ENCODE data around the gene UNC79.

UNC79 gene

DNA sequence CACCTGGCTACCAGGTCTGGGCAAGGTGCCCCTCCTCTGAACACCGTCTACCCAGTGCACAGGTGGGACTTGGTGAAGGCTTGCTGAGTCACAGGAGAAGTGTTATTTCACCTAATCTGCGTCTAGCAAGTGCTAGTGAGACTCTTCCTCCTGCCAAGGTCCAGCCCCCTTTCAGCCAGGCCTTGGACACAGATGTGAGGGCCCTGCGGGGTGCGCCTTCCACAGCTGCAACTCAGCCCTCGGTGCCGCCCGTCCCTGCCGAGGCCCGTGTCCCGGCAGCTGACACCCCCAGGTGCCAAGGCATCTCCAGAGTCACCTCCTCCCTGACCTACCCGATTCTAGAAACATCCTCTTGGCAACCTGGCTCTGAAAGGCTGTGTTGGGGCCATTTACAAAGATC lies 302.5 kb downstream of the UNC79 start:
- no peak for DNase-seq

DNA sequence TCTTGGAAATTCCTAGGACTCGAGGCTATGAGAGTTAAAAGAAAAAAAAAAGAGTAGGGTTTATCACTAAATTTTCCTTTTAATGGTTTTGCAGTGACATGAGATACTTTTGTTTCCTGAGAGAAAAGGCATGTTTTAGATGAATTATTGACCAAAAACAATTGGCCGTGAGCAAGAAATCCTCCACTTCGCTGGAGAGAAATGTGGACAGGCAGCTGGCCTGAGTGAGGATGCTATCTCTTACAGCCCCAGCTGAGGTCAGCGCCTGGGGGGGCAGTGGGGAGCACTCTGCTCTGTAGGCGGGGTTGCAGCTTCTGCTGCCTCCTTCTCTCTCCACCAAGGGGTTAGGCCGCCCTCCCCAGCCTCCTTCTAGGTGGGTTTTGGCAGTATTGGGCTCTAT lies 302.9 kb downstream of the UNC79 start:
- DNase-seq, result no peak

DNA sequence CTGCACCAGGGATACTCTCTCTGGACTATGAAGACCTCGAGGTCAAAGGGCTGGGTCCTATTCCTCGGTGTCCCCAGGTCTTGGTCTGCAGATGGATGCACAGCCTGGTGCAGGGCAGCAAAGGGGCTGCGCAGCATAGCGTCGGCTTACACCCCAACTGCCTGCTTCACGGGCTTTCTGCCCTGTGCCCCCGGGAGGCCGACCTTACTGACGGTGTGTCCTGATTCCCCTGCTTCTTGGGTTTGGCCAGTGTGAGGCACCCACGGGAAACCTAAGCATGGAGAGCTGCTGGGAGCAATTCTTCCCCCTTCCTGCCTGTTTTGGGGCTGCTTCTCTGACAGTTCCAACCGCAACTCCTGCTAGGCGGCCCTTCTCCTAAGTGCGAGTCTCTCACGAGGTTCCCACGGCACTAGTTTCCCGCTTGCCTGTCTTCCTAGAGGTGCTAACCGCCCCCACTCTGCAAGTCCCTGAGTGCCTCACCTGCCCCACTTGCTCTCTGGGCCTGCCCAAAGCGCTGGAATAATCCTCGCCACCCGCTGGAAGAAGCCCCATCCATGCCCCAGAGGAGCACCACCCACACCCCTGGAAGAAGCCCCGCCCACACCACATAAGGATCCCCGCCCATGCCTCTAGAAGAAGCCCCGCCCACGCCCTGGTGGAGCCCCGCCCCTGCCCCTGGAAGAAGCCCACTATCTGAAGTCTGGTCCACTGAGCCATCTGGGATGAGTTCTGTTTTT lies 303.5 kb downstream of the UNC79 start:
- no peak for DNase-seq

DNA sequence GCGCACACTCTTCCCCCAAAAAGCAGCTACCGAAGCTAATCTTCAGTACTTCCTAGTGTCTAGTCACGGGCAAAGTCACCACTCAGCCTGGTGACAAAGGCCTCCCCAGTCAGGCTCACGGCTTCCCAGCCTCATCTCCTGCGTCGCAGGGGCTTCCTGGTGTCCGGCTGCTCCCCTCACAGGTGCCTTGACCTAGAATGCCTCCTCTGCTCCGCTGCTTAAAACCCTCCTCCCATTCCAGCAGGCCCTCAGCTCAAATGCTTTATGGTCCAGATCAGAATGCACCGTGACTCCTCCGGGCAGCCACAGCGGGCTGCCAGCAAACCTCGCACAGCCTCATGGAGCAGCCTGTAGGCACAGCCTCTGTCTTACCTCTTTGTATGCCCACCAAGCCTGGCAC lies 304.5 kb downstream of the UNC79 start:
- no peak for DNase-seq

DNA sequence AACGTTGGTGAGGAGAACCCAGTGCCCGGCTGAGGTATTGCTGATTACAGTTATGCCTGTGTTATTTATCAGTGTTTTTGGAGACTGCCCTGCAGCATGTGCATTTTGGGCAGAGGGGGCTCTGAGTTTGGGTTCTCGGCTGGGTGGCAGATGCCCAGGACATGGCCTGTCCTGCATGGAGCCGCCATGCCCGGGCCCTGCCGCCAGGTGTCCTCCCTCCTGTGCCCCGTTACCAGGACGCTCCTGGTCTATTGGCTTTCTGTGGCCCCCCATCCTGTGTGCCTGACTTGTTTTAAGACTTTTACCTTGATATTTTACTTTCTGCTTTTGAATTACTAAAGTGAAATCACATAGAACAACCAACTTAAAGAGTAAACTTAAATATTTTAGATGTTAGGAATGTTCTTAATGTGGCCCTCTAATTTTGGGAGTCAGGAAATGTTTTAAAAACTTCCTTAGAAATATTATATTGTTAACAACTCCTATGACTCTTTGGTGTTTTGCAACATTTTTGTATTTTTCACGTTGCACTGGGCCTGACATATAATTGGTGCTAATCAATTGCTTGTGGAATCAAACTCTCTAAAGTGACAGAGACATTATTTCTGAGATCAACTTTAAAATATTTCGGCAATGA lies 305.8 kb downstream of the UNC79 start:
- DNase-seq, result no peak

DNA sequence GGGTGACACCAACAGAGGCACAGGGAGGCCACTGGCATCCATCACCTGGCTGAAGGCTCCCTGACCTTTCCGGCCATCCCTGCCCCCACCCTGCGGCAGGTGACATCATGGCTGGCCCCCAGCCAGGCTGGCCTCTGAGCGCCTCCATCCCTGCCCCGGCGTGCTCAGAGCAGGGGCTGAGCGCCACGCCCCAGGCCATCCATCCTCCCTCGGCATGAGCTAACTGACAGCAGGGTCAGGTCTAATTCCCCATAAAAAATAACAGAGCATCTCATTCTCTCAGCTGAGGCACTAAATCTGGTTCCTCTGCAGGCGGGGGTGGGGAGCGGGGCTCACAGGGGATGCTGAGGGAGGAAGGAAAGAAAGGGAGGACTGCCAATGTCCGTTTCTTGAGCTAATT lies 306.9 kb downstream of the UNC79 start:
- DNase-seq, result no peak

DNA sequence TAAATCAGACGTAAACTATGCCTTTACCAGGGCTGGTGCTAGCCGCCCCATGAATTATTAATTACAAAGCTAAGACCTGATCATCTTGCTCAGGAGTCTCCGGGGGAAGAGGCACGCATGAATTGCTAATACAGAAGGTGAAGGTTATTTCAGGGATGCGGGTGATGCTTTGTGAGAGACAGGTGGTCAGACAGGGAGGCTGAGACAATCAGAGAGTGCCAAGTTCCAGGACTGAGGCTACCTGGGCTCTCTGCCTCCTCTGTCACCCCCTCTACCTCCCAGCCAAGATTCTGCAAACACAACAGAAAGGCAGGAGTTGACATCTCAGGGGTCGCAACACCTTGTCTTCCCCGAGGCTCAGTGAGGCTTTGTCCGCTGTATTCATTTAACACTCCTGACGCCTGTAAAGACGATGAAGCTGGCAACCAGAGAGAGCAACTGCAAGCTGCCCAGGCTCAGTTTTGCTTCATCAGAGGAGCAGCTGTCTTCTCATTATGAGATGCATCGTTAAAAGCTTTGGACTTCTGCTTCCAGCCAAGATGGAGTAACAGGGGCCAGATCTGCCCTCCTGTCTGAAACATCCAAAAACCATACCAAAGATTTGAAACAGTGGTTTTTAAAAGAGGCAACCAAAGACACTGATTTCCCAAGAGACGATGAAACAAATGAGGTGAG lies 311.0 kb downstream of the UNC79 start:
- DNase-seq, result no peak

DNA sequence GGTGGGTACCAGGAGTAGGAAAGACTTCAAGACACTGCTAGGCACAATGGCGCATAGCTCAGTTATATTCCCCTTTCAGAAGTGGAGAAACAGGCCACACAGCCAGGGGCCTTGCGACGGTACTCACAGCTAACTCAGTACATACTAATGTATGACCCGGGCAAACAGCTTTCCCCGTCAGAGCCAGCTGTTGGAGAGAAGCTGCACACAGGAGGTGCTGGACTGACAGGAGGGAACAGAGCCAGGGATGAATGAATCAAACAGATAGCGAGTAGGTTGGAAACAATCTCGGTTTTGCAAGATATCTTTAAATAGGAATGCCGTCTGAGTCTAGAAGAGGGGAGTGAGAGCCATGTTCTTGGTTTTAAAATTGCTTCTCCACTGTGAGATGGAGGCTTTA lies 312.0 kb downstream of the UNC79 start:
- no peak for DNase-seq

DNA sequence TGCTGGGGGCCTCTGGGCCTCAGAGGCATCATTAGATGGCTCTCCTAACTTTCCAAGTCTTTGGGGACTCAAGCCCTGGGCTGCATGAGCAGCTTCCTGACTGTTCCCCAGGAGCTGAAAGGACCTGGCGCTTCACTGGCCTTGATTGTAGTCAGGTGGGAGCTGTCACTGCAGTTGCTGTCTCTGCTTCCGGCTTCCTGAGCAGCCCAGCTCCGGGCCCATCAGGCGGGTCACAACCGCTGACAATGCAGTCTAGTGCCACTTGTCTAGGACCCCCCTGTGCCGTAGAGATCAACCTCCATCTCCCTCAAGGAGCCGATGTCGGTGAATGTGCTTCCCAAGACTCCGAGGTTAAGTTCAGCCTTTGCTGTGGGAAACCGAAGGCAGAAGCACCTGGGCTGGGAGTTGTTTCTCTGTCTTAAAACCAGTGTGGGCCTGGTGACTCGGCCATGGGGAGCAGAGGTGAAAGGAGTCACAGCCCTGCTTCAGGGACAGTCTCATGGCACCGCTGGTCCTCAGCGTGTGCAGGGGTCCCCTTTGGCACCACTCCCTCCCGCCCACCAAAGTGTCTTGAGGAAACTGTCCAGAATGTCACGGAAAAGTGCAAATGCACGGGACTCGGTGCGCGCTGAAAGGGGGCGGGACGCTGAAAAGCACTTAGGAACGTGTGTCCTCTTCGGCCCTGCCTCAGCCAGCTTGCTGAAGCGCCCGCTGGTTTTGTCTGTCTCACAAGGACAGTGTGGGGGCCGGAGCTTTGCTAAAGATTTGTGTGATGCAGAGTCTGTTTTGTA lies 312.7 kb downstream of the UNC79 start:
- no peak for DNase-seq

DNA sequence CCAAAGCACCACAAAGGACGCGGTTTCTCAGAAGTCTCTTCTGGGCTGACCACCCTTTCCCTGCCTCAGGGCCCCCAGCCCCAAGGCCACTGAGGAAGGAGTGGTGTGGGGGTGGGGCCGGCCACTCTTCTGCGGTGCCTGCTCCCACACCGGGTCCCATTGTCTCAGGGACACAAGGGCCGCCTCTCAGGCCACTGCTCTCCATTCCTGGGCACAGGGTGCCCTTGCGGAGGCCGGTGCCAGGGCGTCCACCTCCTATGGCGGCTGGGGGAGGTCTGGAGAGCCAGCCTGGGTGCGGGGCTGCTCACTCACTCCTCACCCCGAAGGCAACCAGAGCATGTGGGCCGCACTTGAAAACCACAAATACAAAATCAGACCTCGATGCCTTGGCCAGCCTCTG lies 313.4 kb downstream of the UNC79 start:
- DNase-seq, result no peak

DNA sequence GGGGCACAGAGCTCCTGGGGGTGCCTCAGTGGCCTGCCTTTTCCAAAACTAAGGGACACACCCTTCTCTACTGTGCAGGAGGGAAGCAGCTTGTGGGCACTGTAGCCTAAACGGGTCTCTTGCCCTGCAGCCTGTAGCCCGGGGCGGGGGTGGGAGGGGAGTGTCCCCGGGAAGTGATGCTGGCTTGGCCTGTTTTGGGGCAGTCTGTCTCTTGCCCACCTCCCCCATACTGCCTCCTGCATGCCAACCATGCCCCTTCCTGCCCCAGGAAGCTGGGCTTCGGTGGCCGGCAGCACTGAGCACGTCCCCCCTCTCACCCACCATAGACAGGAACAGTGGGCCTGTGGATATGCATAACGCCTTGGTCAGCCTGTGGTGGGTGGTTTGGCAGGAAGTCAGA lies 314.1 kb downstream of the UNC79 start:
- DNase-seq, result no peak

DNA sequence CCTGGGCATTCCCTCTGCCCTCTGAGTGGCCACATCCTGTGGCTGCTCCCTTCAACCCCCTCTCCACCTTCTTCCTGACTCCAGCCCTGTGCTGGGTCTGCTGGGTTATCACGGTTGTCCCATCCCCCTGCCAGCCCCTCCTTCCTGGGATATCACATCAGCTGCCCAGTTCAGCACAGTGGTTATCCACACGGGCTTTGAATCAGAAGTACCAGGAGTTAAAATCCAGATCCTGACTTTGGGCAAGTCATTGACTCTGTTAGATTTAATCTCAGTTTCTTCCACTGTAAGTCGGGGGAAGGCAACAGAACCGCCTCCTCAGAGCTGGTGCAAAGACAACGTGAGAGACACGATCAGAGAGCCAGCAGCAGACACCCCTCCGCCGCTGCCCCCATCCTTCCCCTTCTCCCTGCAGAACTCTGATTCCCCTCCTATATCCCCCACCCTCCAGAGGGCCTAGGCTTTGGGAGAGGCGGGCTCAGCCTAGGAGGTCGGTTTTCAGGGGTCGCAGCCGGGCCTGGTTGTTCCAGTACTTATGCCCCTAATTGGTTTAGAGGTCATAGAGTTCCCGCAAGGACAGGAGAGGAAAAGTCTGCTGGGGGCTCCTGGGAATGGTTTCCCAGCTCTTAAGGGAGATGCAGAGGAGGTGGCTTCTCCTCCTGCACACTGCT lies 315.0 kb downstream of the UNC79 start:
- DNase-seq, result no peak

DNA sequence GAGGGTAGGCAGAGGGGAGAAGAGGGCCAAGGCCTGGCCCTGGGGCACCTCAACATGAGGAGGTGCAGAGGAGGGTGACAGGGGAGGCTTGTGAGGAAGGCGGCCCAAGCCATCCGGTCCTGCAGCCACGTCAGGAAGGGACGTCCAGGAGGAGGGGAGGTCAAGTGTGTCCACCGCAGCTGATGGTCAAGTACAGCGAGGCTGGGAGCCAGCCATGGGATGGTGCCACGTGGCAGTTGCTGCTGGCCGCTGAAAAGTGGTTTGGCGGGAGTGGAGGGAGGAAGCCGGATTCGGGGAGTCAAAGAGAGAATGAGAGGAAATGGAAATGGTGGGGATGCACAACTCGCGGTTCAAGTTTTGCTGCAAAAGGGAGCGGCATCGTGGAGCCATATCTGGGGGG lies 316.4 kb downstream of the UNC79 start:
- DNase-seq, result no peak

DNA sequence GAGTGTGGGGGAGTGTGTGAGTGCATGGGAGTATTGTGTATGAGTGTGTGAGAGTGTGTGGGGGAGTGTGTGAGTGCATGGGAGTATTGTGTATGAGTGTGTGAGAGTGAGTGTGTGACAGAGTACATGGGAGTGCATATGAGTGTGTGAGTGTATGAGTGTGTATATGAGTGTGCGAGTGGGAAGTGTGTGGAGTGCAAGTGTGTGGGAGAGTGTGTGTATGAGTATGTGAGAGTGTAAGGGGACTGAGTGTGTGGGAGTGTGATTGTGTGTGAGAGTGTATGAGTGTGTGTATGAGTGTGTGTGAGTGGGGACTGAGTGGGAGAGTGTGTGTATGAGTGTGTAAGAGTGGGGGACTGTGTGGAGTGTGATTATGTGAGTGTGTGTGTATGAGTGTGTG lies 316.8 kb downstream of the UNC79 start:
- no peak for DNase-seq

DNA sequence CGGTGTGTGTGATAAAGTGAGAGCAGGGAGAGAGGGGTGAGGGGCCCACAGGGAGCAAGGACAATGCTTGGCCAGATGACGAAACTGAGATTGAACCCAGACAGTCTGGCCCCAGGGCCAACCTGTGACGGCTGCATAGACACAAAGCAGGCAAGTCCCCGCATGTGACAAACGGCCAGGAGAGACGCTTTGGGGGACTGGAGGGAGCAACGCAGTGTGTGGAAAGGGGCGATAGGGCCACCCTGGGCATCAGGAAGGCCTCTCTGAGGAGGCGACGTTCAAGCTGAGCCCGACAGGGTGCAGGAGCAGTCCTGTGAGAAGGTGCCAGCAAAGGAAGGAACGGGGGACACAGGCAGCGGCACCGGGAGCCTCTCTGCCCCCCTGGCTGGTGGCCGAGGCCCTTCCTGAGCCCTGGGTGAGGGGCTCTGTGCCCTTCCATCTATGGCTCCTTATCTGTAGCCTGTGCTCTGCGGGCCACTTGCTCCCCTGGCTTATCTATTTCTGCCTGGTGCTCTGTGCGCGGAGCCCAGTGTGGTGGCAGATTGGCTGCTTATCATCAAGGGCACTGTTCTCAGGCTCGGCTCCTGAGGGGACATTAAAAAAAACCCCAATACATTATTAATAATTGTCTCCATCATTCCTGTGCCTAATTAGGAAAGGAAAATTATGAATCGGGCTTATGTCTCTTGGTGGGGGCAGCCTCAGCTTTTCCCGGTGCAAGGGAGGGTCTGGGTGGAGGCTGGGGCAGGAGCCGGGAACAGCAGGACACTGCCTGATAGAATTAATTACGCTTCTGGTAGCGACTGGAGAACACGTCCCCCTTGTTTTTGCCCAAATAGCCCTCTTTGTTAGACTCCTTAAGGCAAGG lies 317.7 kb downstream of the UNC79 start:
- no peak for DNase-seq

DNA sequence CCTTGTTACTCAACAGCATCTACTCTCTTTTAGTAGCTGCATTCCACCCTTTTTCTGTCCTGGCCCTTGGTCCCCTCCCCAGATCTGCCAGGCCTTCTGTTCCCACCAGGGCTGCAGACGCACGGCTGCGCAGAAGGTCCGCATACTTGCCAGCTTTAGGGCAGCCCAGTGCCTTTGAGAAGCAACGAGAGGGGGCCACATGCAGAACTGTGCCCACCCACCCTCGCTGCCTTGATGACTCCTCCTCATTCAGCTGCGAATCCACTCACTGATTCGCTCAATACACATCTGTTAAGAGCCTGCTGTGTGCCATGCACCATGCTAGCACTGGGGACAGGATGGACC lies 318.3 kb downstream of the UNC79 start:
- DNase-seq, result no peak

DNA sequence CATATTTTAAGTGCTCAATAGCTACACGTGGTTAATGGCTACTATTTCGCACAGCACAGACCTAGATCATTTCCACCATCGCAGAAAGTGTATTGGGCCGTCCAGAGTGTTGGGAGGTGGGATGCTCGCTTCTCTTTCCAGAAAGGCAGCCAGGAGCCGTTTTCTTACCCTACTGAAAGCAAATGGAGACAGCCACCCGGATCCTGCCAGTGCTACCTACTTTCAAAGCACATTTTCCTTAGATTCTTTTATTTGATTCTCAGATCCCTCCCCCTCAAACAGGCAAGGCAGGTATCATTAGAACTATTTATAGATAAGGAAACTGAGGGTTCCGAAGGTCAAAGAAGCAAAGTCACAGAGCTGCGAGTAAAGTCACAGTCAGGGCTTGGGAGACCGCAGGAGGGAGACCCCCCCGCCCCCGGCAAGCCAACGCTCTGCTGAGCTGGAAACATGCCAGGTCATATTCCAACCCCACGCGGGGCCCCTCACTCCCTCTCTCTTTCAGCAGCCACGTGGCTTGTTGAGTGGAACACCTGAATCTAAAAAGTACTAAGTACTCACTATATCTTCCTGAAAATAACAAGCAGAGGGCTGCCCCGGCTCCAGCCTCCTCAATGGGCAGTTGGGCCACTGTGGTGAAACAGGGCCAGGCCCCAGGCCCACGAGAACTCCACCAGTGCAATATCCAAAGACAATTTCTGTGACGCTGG lies 321.4 kb downstream of the UNC79 start:
- no peak for DNase-seq

DNA sequence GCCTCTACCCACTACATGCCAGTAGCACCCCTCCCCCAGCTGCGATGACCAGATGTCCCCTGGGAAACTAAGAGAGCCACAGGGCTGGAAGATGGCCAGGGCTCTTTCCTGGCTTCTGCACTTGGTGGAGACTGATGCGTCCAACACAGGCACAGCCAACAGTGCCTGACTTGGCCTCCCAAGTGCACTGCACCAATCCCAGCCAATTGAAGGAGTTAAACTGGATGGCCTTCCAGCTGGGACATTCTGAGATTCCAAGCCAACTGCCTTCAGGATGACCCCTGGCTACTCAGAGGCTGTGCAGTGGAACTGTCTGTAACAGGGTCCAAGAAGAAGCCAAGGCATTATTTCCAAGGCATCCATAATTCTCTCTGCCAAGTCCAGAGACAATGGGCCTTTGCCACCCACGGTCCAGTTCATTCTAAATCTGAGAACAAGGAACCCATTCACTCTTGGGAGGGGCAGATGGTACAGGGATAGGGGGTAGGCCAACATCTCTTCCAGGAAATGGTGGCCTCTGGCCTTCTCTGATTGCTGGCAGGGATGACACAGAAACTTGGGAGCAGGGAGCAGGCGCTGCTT lies 322.3 kb downstream of the UNC79 start:
- DNase-seq, result no peak

DNA sequence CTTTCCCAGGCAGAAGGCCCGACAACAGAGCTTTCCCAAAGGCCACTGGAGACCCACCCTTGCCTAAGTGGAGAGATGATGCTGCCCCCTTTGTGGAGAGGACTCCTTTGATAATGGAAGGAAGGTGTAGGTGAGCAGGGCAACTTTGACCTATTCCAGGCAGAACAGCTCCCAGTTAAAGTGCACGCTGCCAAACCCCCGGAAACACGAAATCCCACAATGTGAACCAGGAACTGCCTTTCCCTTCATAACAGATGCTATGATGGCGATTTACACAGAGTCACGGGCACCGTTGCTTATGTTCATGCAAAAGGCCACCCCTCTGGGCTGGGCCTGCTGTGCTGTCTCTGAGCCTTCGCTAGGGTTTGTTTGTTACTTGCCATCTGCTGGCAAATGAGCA lies 322.9 kb downstream of the UNC79 start:
- no peak for DNase-seq

DNA sequence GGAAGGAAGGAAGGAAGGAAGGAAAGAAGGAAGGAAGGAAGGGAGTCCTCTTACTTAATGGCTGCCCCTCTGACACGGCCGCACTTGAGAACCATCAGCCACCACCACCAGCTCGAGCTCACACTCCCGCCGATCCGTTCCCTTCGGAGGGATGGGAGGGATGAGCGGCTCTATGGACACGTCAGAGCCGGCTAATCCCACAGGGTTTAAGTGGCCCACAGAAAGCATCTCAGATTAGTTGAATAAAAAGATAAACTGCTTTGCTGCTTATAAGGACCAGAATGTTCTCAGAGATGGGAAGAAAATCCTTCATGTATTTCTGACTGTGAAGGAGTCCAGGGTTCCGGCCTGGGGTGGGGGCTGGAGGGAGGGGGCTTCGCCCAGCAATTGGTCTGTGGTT lies 326.5 kb downstream of the UNC79 start:
- no peak for DNase-seq

Measured in activated effector memory CD4-positive, alpha-beta T cell treated with Interleukin-2 at 50 U/mL for 16 hours (primary cell).